ENCODE measurements around the gene PNLDC1.

Gene PNLDC1

DNA sequence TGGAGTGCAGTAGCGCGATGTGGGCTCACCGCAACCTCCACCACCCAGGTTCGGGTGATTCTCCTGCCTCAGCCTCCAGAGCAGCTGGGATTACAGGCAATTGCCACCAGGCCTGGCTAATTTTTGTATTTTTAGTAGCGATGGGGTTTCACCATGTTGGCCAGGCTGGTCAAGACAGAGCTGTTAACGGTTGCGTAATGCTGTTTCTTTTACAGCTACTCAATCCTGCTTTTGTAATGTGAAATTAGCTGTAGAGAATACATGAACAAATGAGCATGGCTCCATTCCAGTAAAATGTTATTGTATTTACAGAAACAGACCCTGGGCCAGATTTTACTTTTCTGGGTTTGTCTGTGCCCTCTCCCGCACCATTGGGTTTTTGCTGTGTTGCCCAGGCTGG is 1.9 kb downstream of the PNLDC1 start:
- TF ChIP-seq TAF1 (IDR thresholded peaks at IDR 0.05; ENCODE audit: low read depth) (no peak), EP300 (IDR thresholded peaks at IDR 0.05; ENCODE audit: borderline replicate concordance) (no peak), RAD21 (IDR thresholded peaks at IDR 0.05; ENCODE audit: low read depth) (no peak)
- TF ChIP-seq, protein P1, sequence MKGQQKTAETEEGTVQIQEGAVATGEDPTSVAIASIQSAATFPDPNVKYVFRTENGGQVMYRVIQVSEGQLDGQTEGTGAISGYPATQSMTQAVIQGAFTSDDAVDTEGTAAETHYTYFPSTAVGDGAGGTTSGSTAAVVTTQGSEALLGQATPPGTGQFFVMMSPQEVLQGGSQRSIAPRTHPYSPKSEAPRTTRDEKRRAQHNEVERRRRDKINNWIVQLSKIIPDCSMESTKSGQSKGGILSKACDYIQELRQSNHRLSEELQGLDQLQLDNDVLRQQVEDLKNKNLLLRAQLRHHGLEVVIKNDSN (IDR thresholded peaks at IDR 0.05): no peak
- TF ChIP-seq, protein P2, sequence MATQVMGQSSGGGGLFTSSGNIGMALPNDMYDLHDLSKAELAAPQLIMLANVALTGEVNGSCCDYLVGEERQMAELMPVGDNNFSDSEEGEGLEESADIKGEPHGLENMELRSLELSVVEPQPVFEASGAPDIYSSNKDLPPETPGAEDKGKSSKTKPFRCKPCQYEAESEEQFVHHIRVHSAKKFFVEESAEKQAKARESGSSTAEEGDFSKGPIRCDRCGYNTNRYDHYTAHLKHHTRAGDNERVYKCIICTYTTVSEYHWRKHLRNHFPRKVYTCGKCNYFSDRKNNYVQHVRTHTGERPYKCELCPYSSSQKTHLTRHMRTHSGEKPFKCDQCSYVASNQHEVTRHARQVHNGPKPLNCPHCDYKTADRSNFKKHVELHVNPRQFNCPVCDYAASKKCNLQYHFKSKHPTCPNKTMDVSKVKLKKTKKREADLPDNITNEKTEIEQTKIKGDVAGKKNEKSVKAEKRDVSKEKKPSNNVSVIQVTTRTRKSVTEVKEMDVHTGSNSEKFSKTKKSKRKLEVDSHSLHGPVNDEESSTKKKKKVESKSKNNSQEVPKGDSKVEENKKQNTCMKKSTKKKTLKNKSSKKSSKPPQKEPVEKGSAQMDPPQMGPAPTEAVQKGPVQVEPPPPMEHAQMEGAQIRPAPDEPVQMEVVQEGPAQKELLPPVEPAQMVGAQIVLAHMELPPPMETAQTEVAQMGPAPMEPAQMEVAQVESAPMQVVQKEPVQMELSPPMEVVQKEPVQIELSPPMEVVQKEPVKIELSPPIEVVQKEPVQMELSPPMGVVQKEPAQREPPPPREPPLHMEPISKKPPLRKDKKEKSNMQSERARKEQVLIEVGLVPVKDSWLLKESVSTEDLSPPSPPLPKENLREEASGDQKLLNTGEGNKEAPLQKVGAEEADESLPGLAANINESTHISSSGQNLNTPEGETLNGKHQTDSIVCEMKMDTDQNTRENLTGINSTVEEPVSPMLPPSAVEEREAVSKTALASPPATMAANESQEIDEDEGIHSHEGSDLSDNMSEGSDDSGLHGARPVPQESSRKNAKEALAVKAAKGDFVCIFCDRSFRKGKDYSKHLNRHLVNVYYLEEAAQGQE (IDR thresholded peaks at IDR 0.05; ENCODE audit: low read depth): no peak

DNA sequence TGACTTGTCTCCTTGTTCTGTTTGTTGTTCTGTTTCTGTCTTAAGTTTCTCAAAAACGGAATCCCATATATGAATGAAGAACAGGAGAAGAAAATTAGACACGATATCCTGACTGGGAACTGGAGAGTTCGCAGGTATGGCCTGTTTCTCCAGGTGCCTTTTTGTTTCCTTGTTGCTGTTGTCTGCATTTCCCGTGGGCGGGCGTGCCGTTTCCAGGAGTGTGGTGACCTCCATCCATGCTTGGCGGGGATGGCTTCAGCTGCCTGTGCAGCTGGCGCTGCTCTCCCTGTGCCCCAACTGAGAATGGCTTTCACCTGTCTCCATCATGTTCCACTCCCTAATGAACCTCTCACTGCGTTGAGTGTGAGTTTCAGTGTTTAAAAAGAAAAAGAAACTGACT is 4.4 kb downstream of the PNLDC1 start:
- TF ChIP-seq, protein P1 (IDR thresholded peaks at IDR 0.05): no peak

DNA sequence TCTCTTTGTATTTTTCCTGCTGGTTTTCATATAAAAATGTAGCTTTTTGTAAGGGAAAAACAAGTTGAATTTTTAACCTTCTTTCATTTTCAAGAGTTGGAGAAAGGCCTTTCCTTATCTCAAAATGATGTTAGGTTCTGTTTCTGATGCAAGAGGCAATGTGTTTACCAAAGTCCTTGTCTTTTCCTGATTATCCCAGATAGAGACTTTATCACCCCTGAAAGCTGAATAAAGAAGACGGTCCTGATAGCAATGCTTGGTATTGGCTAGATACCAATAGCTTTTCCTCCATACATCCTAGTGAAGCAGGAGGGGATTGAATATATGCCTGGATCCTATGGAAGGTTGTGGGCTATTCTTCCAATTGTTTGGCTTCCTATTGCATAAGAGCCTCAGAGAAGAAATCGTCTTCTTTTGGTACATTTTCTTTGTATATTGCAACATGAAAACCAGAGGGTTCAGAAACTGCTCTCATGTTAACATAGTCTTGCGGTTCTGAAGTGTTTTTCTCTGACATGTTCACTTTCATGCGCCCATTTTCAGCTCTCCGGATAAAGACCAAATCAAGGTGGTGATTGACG is 5.5 kb downstream of the PNLDC1 start:
- TF ChIP-seq CREB1 (IDR thresholded peaks at IDR 0.05; ENCODE audit: low read depth) (no peak), TAF1 (IDR thresholded peaks at IDR 0.05; ENCODE audit: low read depth) (no peak), RAD21 (IDR thresholded peaks at IDR 0.05; ENCODE audit: low read depth) (no peak), NFIC (IDR thresholded peaks at IDR 0.05) (no peak), EP300 (IDR thresholded peaks at IDR 0.05; ENCODE audit: borderline replicate concordance) (no peak), EGR1 (IDR thresholded peaks at IDR 0.05) (no peak), TCF12 (IDR thresholded peaks at IDR 0.05; ENCODE audit: low read depth) (no peak), TEAD4 (IDR thresholded peaks at IDR 0.05) (no peak), CEBPB (IDR thresholded peaks at IDR 0.05) (no peak), YY1 (IDR thresholded peaks at IDR 0.05; ENCODE audit: low read depth) (no peak), FOXM1 (IDR thresholded peaks at IDR 0.05; ENCODE audit: borderline replicate concordance, low read depth) (no peak), ZBTB7A (IDR thresholded peaks at IDR 0.05; ENCODE audit: low read depth) (no peak)
- TF ChIP-seq, protein P2 (IDR thresholded peaks at IDR 0.05; ENCODE audit: low read depth): no peak
- TF ChIP-seq, protein P3, sequence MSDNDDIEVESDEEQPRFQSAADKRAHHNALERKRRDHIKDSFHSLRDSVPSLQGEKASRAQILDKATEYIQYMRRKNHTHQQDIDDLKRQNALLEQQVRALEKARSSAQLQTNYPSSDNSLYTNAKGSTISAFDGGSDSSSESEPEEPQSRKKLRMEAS (IDR thresholded peaks at IDR 0.05): no peak
- TF ChIP-seq, protein P1 (IDR thresholded peaks at IDR 0.05): no peak

DNA sequence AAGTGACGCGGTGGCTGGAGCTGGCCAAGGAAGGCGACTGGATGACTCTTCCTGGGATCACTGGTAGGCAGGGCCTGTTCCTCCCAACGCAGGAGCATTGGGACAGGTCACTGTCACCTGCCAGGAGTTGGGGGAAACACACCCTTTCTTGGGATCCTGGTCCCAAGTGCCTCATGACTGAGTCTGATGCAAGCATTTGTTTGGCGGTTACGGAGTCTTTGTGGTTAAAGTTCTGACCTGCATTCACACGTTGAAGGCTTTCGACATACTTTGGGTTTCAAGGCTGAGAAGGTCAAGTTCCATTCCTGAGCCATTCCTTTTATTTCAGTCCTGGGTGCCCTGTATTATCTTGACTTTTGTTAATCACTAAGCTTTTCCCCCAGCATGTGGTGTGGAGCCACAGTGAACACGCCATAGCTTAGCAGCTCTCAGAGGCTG is 6.0 kb downstream of the PNLDC1 start:
- no peak for TF ChIP-seq EGR1 (IDR thresholded peaks at IDR 0.05)
- no peak for TF ChIP-seq YY1 (IDR thresholded peaks at IDR 0.05; ENCODE audit: low read depth)
- no peak for TF ChIP-seq NFIC (IDR thresholded peaks at IDR 0.05)
- TF ChIP-seq, protein P1 (IDR thresholded peaks at IDR 0.05): no peak
- no peak for TF ChIP-seq EP300 (IDR thresholded peaks at IDR 0.05; ENCODE audit: borderline replicate concordance)
- TF ChIP-seq CEBPB (IDR thresholded peaks at IDR 0.05): no peak
- no peak for TF ChIP-seq CREB1 (IDR thresholded peaks at IDR 0.05; ENCODE audit: low read depth)
- TF ChIP-seq, protein P3 (IDR thresholded peaks at IDR 0.05): no peak
- TF ChIP-seq FOXM1 (IDR thresholded peaks at IDR 0.05; ENCODE audit: borderline replicate concordance, low read depth): no peak
- TF ChIP-seq TCF12 (IDR thresholded peaks at IDR 0.05; ENCODE audit: low read depth): no peak
- TF ChIP-seq RAD21 (IDR thresholded peaks at IDR 0.05; ENCODE audit: low read depth): no peak
- TF ChIP-seq, protein P2 (IDR thresholded peaks at IDR 0.05; ENCODE audit: low read depth): no peak
- no peak for TF ChIP-seq ZBTB7A (IDR thresholded peaks at IDR 0.05; ENCODE audit: low read depth)
- no peak for TF ChIP-seq TAF1 (IDR thresholded peaks at IDR 0.05; ENCODE audit: low read depth)
- no peak for TF ChIP-seq TEAD4 (IDR thresholded peaks at IDR 0.05)
